Kidney epithelial cell (primary cell): ENCODE data around the gene RIN3. TPM values are rescaled to one million over a fixed set of nuclear protein-coding genes. Genes with fewer than 3 reads are reported as not detected.
A peak's percentile ranks its signal among the peaks of the same experiment; 100 is the strongest.
"Not testable (repeated sequence)": the region's sequence is repeated elsewhere in the genome, so short reads cannot be mapped to it uniquely, and the experiment has no call there.

ENCODE experiments used
- DNase-seq: peaks from one replicate; pipeline ENCODE4 v3.0.0-alpha.2; 2010; ENCODE audit warnings: low read depth
- H3K27me3 ChIP-seq: 2 replicates; pipeline ENCODE4 v1.6.0; 2011; ENCODE audit warnings: low read length; ENCODE audit not compliant: control insufficient read depth, insufficient read depth
- H3K36me3 ChIP-seq: 2 replicates; pipeline ENCODE4 v1.5.1; 2011; ENCODE audit warnings: low read length; ENCODE audit not compliant: control insufficient read depth, insufficient read depth
- H3K4me3 ChIP-seq: 2 replicates; pipeline ENCODE4 v1.5.1; 2011; ENCODE audit warnings: low read depth, mild to moderate bottlenecking, control low read depth, low read length
- total RNA-seq: library from RNA; depleted of rRNA; stranded (reverse); fragments of >200 nt; gene quantifications from 2 replicates; pipeline ENCODE4 v1.2.3, GENCODE V29; 2015
- TF ChIP-seq, protein P1 (sequence below): IDR thresholded peaks from 2 replicates; pipeline ENCODE4 v1.5.1; 2011; ENCODE audit warnings: mild to moderate bottlenecking, moderate library complexity, low read length, control low read depth, inconsistent platforms; ENCODE audit not compliant: insufficient read depth, poor library complexity, severe bottlenecking

RIN3 gene
- total RNA-seq, 1 donor from 2014 or later, result 6.0 TPM

DNA sequence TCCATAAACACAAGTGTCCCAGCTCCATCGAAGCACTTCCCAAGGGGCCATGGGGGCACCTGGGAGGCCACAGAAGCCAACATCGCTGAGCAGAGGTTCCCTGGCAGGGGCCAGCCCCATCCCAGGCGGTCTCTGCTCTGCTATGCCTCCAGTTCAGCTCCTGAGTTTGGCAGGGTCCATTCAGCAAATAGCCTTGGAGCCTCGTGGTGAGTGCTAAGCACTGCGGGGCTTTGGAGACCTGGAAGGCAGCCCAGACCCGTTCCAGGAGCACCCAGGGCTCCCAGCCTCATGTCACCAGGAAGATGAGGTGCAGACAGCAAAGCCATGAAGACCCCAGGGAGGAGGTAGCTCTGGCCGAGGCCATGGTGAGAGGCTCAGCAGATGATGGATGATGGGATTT lies 125.3 kb downstream of the RIN3 start:
- no peak for DNase-seq
- H3K36me3 ChIP-seq, result no peaks in the 10 kb centered on the region
- no peak overlapping the region for H3K4me3 ChIP-seq
- H3K27me3 ChIP-seq, result no peaks in the 10 kb centered on the region
- TF ChIP-seq, protein P1, sequence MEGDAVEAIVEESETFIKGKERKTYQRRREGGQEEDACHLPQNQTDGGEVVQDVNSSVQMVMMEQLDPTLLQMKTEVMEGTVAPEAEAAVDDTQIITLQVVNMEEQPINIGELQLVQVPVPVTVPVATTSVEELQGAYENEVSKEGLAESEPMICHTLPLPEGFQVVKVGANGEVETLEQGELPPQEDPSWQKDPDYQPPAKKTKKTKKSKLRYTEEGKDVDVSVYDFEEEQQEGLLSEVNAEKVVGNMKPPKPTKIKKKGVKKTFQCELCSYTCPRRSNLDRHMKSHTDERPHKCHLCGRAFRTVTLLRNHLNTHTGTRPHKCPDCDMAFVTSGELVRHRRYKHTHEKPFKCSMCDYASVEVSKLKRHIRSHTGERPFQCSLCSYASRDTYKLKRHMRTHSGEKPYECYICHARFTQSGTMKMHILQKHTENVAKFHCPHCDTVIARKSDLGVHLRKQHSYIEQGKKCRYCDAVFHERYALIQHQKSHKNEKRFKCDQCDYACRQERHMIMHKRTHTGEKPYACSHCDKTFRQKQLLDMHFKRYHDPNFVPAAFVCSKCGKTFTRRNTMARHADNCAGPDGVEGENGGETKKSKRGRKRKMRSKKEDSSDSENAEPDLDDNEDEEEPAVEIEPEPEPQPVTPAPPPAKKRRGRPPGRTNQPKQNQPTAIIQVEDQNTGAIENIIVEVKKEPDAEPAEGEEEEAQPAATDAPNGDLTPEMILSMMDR, result no peak

DNA sequence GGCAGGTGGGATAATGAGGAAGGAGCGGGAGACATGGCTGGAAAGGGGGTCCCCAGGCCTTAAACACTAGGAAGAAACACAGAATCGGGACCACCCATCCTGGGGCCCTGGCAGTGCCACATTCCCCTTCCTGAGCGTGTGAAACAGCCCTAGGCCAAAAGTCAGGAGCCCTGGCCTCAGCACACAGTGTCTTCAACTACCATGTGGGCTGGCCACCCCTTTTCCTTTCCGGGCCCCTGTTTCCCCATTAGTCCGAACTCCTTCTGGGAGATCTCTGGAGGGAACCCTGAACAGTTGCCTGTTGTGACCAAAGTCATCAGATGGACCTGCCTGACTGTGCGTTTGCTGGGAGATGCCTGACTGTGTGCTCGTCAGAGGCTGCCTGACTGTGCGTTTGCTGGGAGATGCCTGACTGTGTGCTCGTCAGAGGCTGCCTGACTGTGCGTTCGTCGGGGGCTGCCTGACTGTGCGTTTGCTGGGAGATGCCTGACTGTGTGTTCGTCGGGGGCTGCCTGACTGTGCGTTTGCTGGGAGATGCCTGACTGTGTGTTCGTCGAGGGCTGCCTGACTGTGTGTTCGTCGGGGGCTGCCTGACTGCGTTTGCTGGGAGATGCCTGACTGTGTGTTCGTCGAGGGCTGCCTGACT lies 126.0 kb downstream of the RIN3 start:
- H3K4me3 ChIP-seq, DNase-seq, H3K27me3 ChIP-seq, H3K36me3 ChIP-seq: not testable (repeated sequence)

DNA sequence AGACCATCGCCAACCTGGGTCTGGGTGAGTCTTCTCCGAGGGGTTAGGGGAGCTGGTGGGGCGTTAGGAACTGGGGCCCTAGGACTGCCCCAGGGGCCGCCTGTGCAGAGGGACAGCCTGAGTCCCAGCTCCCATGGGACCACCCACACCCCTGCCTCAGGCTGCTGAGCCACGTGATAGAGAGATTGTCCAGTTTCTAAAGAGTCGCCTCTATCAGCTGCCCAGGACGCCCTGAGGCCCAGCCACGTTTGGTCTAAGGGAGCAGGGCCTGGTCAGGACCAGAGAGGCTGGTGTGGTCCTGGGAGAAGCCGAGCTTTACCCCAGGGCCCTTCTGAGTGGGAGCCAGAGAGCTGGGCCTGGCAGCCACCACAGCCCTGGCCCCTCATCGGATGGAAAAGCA lies 127.7 kb downstream of the RIN3 start:
- no peaks in the 10 kb centered on the region for H3K27me3 ChIP-seq
- DNase-seq, result no peak
- TF ChIP-seq, protein P1, result no peak

DNA sequence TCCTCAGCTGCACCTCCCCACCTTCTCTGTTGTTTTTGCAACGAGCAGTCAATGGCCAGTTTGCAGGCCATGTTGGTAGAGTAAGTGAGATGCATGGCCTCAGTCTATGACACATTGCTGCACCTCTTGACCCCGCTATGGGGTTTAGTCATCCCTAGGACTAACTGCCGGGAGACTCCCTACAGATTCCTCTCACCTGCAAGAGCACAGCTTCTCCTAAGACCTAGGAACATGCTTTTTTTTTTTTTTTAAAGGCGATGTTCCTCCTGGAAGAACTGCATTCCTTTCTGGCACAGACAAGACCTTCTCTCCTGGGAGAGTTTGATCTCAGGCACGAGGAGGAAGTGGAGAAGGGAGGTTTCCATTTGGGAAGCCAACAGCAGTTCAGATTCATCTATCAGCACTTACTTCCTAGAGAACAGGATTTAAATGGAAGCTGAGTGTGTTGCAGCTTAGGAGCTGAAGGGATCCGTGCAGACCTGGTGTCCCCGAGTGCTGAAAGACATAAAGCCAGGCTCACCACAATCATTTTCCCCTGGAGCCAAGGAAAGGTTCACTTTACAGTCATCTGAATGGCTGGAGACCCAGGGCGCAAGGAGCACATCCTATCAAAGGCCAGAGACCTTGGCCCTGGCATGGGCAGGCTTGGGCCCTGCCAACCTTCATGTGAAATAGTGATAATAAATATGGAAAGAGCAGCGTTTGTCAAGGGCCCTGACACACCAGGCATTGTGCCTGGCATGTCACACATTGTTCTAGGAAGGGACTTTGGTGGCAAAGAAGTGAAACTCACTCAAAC lies 130.8 kb downstream of the RIN3 start:
- Histone ChIP-seq H3K36me3 (no peaks in the 10 kb centered on the region), H3K4me3 (no peak overlapping the region), H3K27me3 (no peaks in the 10 kb centered on the region)
- peak; percentile 60 for DNase-seq
- TF ChIP-seq, protein P1, result no peak

More for the DNA sequence above, 127.7 kb downstream of the RIN3 start:
- Histone ChIP-seq H3K4me3 (no peak overlapping the region), H3K36me3 (no peaks in the 10 kb centered on the region)

DNA sequence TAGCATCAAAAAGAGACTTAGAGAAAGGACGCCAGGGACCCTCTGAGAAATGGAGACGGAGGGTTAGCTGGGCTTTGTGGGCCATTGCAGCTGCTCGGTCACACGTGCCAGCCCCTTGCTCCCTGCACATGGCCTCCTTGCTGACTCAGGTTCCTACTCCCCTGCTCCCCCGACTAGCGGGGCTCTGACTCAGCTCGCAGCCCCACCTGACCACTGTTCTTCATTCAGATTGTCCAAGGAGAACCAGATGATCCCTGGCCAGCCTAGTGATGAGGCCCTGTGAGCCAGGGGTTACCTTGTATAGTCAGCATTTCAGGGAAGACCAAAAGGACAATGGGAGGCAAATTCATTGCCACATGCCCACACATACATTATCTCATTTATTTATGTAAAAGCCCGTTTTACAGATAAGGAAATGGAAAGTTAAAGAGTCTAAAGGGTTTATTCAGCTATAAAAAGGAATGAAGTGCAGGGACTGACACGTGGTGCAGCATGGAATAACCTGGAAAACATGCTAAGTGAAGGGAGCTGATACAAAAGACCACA lies 131.5 kb downstream of the RIN3 start:
- TF ChIP-seq, protein P1, result no peak
- no peak overlapping the region for H3K4me3 ChIP-seq
- no peaks in the 10 kb centered on the region for H3K36me3 ChIP-seq
- no peaks in the 10 kb centered on the region for H3K27me3 ChIP-seq
- no peak for DNase-seq

DNA sequence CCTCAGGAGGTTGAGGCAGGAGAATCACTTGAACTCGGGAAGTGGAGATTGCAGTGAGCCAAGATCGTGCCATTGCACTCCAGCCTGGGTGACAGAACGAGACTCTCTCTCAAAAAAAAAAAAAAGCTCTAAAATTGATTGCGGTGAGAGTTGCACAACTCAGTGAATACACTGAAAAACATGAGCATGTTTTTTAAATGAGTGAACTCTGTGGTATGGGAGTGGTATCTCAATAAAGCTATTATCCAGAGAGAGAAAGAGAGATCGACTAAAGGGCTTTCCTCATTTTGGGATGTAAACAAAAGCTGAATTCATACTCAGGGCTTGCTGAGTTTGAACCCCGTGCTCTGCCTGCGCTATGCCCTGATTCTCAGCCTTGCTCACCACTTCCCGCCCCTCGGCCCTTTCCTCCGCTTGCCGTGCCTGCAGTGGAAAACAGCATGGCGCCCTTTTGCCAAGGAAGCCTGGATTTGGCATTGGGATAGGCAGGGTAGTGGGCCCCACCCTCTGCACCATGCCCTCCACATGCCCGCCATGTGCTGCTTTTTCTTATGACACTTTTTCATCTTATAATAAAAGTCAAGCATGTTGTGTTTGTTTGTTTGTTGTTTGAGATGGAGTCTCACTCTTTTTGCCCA lies 132.4 kb downstream of the RIN3 start:
- Histone ChIP-seq H3K27me3 (no peaks in the 10 kb centered on the region), H3K36me3 (no peaks in the 10 kb centered on the region), H3K4me3 (no peak overlapping the region)
- no peak for DNase-seq
- TF ChIP-seq, protein P1, result no peak
